ENCODE data around the gene SNAI1. TPM values are rescaled to one million over a fixed set of nuclear protein-coding genes. Genes with fewer than 3 reads are reported as not detected.

Gene SNAI1
- total and polyA plus RNA-seq, 12 donors, result 0.59 to 7.6 (median 2.7) TPM

- TF ChIP-seq CTCF (IDR thresholded peaks at IDR 0.05), result no peak
- no peak for DNase-seq
- intact Hi-C loops (cut with DNase I), result loop anchor here in 9 of 10 donors (1.0 to 5.0 kb wide), 7 partner anchors 90 to 198 kb away; no protein-coding TSS in a partner anchor
- 88% methylated on average over 11 of the region's 11 CpGs for WGBS, 2 donors
- Histone ChIP-seq H3K27ac (no peak overlapping the region), H3K27me3 (peaks cover 0 to 10% (median 0%) of the 10 kb centered on the region in 7 donors), H3K4me1 (peaks cover 15 to 45% (median 37%) of the 10 kb centered on the region in 9 donors), H3K36me3 (peaks cover 0 to 17% (median 0%) of the 10 kb centered on the region in 9 donors), H3K4me3 (no peak overlapping the region), H3K9me3 (no peaks in the 10 kb centered on the region)
- ATAC-seq, result no peak
Measured at GRCh38 chr20:49980140-49981008, 2.4 kb upstream of the SNAI1 start.

- no peak for TF ChIP-seq CTCF (IDR thresholded peaks at IDR 0.05)
- DNase-seq (no peak), ATAC-seq (no peak)
- Histone ChIP-seq H3K9me3 (no peaks in the 10 kb centered on the region), H3K27ac (peak overlapping the region in 5 of 10 donors; percentile 67 to 85 (median 81)), H3K4me1 (peaks cover 15 to 55% (median 46%) of the 10 kb centered on the region in 9 donors), H3K36me3 (peaks cover 0 to 27% (median 0%) of the 10 kb centered on the region in 9 donors), H3K27me3 (peaks cover 0 to 10% (median 0%) of the 10 kb centered on the region in 7 donors), H3K4me3 (no peak overlapping the region)
- WGBS, 2 donors, result 83 to 88% methylated on average over 23 of the region's 23 CpGs
- intact Hi-C loops (cut with DNase I), result loop anchor here in 9 of 10 donors (2.0 to 5.0 kb wide), 6 partner anchors 89 to 197 kb away; no protein-coding TSS in a partner anchor
Measured at GRCh38 chr20:49981218-49982071, 1.3 kb upstream of the SNAI1 start.

GRCh38 chr20:49982072-49982345 is 771 bp upstream of the SNAI1 start:
- WGBS, 2 donors, result 26 to 35% methylated on average over 12 of the region's 12 CpGs
- peak in 1 of 8 donors; percentile 1 for ATAC-seq
- peaks cover 15 to 61% (median 50%) of the 10 kb centered on the region in 9 donors for H3K4me1 ChIP-seq

More at GRCh38 chr20:49982072-49982345, 771 bp upstream of the SNAI1 start:
- no peak for DNase-seq
- no peaks in the 10 kb centered on the region for H3K9me3 ChIP-seq
- H3K36me3 ChIP-seq, result peaks cover 0 to 28% (median 0%) of the 10 kb centered on the region in 9 donors
- no peak for TF ChIP-seq CTCF (IDR thresholded peaks at IDR 0.05)
- intact Hi-C loops (cut with DNase I), result loop anchor here in 6 of 10 donors (2.0 to 5.0 kb wide), 3 partner anchors 89 to 190 kb away; no protein-coding TSS in a partner anchor
- H3K27ac ChIP-seq, result peak overlapping the region in 9 of 10 donors; percentile 9 to 88 (median 80)
- H3K27me3 ChIP-seq, result peaks cover 0 to 10% (median 0%) of the 10 kb centered on the region in 7 donors
- H3K4me3 ChIP-seq, result peak overlapping the region in 8 of 10 donors; percentile 55 to 75 (median 66)
